Activated CD4-positive, alpha-beta memory T cell treated with anti-CD3 and anti-CD28 coated beads, Interleukin-2, amount 10 ng/mL, durations not matched to agents 7 days and 5 days (primary cell): Measurements from ENCODE around the gene CYS1. TPM values are rescaled to one million over a fixed set of nuclear protein-coding genes. Genes with fewer than 3 reads are reported as not detected.

Experiments
- CTCF ChIA-PET: fragments of 350-600 bp; sonication (Branson Sonifier 250); formaldehyde crosslinking; loops from one replicate; lab custom pipeline; 2021; ENCODE audit warnings: antibody characterized with exemption, inconsistent platforms; lab: Charles Lee
- POLR2A ChIA-PET: fragments of 350-600 bp; sonication (Branson Sonifier 250); formaldehyde crosslinking; loops from one replicate; lab custom pipeline; 2021; ENCODE audit warnings: antibody characterized with exemption; lab: Charles Lee
- DNase-seq: peaks from one replicate; pipeline ENCODE4 v3.0.0-alpha.2; 2020
- H3K27ac Mint-ChIP-seq: one replicate; pipeline ENCODE4 v1.8.0; 2021; ENCODE audit warnings: mild to moderate bottlenecking, mixed read lengths
- H3K27me3 Mint-ChIP-seq: one replicate; pipeline ENCODE4 v1.8.0; 2021; ENCODE audit warnings: mixed read lengths
- H3K36me3 Mint-ChIP-seq: one replicate; pipeline ENCODE4 v1.8.0; 2021; ENCODE audit warnings: low read depth, mixed read lengths
- H3K4me1 Mint-ChIP-seq: one replicate; pipeline ENCODE4 v1.8.0; 2021; ENCODE audit warnings: mixed read lengths
- H3K4me3 Mint-ChIP-seq: one replicate; pipeline ENCODE4 v1.8.0; 2021; ENCODE audit warnings: mild to moderate bottlenecking, mixed read lengths
- H3K9me3 Mint-ChIP-seq: one replicate; pipeline ENCODE4 v1.8.0; 2021; ENCODE audit warnings: mixed read lengths
- total RNA-seq, 2 experiments: library from RNA; stranded (reverse); gene quantifications; one replicate each; pipeline ENCODE4 v1.2.3, GENCODE V29; 2021

CYS1 gene
- total RNA-seq, 2 experiments from 2014 or later: 0.40 to 0.71 TPM

DNA sequence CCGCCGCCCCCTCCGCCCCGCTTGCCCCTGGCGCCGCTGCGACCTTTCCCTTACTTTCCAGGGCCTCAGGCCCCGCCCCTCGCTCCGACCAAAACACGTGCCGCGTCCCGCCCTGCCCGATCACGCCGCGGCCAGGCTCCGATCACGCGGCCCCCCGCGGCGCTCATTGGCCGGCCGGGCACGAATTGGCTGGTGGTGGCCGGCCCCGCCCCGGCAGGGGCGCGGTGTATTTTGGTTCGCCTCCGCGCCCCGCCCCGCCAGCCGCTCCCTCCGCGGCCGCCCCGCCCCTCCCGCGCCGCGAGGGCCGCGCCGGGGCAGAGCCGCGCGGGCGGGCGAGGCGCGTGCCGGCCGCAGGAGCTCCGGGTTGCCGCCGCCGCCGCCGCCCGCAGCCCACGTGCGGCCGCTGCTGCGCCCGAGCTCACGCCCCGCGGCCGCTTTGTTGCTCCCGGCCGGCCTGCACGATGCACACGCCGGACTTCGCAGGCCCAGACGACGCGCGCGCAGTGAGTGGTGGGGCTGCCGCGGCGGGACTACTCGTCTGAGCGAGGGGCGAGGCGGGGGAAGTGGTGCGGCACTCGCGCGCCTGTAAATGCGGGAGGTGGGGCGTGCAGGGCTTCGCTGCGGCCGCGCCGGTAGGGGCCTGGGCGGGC, 36.8 kb downstream of the CYS1 start, which contains the start of gene KLF11:
Gene KLF11 (plus strand): TSS at position 295 of the 650 bp plus-strand sequence. CDS start 167 bp downstream, at position 462.
- Mint-ChIP-seq H3K27ac (peak within 1 kb of the TSS; percentile 81), H3K36me3 (peaks cover 32% of the 10 kb centered on the region), H3K9me3 (no peaks in the 10 kb centered on the region), H3K4me1 (peaks cover 42% of the 10 kb centered on the region), H3K4me3 (peak within 1 kb of the TSS; percentile 80), H3K27me3 (peaks cover 26% of the 10 kb centered on the region)
- ChIA-PET CTCF (interaction anchor here (1.2 to 10.7 kb wide), 5 partner anchors 8 to 244 kb away, joined by 3 to 157 read pairs (median 9); no protein-coding TSS in a partner anchor), POLR2A (interaction anchor here (0.7 to 5.4 kb wide), 17 partner anchors 8 to 570 kb away, joined by 3 to 88 read pairs (median 5); partner anchors contain the start of genes ADAM17 and TAF1B)
- peak; percentile 88 for DNase-seq

- peak overlapping the region; percentile 80 for H3K27ac Mint-ChIP-seq
- H3K36me3 Mint-ChIP-seq: peaks cover 24% of the 10 kb centered on the region
- ChIA-PET CTCF (interaction anchor here (0.7 to 3.6 kb wide), 5 partner anchors 14 to 241 kb away, joined by 3 to 11 read pairs (median 4); no protein-coding TSS in a partner anchor), POLR2A (interaction anchor here (0.7 to 5.4 kb wide), 12 partner anchors 7 to 569 kb away, joined by 3 to 88 read pairs (median 4); partner anchors contain the start of genes ADAM17 and TAF1B)
- DNase-seq: peak; percentile 34
- H3K4me1 Mint-ChIP-seq: peaks cover 42% of the 10 kb centered on the region
- H3K4me3 Mint-ChIP-seq: peak overlapping the region; percentile 79
- H3K9me3 Mint-ChIP-seq: no peaks in the 10 kb centered on the region
- H3K27me3 Mint-ChIP-seq: peaks cover 26% of the 10 kb centered on the region
Observed at GRCh38 chr2:10042301-10043161, 37.7 kb downstream of the CYS1 start.

GRCh38 chr2:10041711-10042110, 38.5 kb downstream of the CYS1 start:
- no peak overlapping the region for H3K27ac Mint-ChIP-seq
- H3K4me3 Mint-ChIP-seq: peak overlapping the region; percentile 79
- peaks cover 37% of the 10 kb centered on the region for H3K4me1 Mint-ChIP-seq
- peaks cover 26% of the 10 kb centered on the region for H3K27me3 Mint-ChIP-seq
- ChIA-PET POLR2A (interaction anchor here (0.7 to 5.4 kb wide), 2 partner anchors 12 to 568 kb away, joined by 3 to 88 read pairs; no protein-coding TSS in a partner anchor), CTCF (interaction anchor here (1.1 to 1.3 kb wide), 3 partner anchors 56 to 240 kb away, joined by 3 to 5 read pairs (median 3); no protein-coding TSS in a partner anchor)
- peaks cover 18% of the 10 kb centered on the region for H3K36me3 Mint-ChIP-seq
- DNase-seq: no peak
- H3K9me3 Mint-ChIP-seq: no peaks in the 10 kb centered on the region

DNA sequence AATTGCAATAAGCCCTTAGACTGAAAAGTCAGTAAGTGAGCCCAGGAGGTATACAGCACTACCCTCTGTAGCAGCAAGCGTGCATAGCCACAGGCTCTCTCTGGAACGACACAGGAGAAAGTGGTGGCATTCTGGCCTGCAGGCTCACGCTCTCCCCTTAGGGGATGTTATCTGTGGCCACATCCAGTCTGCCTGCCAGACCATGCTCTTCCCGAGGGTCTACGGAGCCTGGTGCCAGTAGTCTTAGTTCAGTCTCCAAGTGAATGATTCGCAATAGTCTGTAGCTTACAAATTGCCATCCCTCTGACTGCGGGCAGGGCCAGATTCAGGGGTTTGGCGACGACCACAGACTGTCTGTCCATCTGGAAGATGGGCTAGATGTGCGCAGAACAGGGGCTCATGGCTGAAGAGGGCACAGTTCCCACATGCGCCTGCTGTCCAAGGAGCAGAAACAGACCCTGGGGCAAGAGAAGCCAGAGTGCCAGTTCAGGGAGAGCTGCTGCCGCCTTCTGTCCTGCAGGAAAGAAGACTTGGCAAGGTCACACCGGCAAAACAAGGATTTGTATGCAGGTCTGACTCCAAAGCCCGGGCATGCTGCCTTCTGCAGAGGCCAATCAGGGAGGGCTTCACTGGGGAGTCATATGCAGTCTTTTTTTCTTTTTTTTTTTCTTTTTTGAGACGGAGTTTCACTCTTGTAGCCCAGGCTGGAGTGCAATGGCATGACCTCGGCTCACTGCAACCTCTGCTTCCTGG, 40.4 kb downstream of the CYS1 start:
- peaks cover 12% of the 10 kb centered on the region for H3K36me3 Mint-ChIP-seq
- ChIA-PET CTCF (interaction anchor here (0.9 kb wide), 1 partner anchor 9 kb away, joined by 3 read pairs; no protein-coding TSS in a partner anchor), POLR2A (interaction anchor here (0.8 kb wide), 1 partner anchor 11 kb away, joined by 3 read pairs; no protein-coding TSS in a partner anchor)
- H3K9me3 Mint-ChIP-seq: no peaks in the 10 kb centered on the region
- H3K27ac Mint-ChIP-seq: no peak overlapping the region
- H3K27me3 Mint-ChIP-seq: peaks cover 26% of the 10 kb centered on the region
- H3K4me3 Mint-ChIP-seq: no peak overlapping the region
- H3K4me1 Mint-ChIP-seq: peaks cover 42% of the 10 kb centered on the region
- no peak for DNase-seq

DNA sequence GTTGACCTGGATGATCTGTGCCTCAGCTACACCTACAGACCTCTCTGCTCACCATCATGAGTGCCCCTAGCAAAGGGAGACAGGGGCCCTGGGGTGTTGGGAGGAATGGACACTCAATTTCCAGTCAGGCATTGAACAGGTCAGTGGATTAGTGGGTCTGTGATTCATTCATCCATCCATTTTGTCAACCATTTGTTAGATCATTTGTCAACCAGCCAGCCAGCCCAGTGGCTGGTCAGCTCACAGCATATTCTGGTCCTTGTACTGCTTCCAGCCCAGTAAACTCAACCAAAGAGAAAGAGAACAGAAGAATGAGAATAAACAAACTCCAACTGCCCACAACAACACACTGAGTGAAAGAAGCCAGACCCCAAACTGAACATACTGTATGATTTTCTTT, 41.5 kb downstream of the CYS1 start:
- Mint-ChIP-seq H3K4me1 (peaks cover 42% of the 10 kb centered on the region), H3K9me3 (no peaks in the 10 kb centered on the region), H3K27me3 (peaks cover 28% of the 10 kb centered on the region), H3K4me3 (no peak overlapping the region), H3K27ac (no peak overlapping the region), H3K36me3 (peaks cover 8% of the 10 kb centered on the region)
- no peak for DNase-seq
- POLR2A ChIA-PET: interaction anchor here (0.9 to 2.0 kb wide), 2 partner anchors 10 to 52 kb away, joined by 3 to 10 read pairs; no protein-coding TSS in a partner anchor
- CTCF ChIA-PET: interaction anchor here (0.8 to 1.7 kb wide), 4 partner anchors 9 to 54 kb away, joined by 3 to 7 read pairs (median 3); no protein-coding TSS in a partner anchor

- H3K4me3 Mint-ChIP-seq: no peak overlapping the region
- no peaks in the 10 kb centered on the region for H3K9me3 Mint-ChIP-seq
- ChIA-PET POLR2A (interaction anchor here (0.9 to 2.0 kb wide), 2 partner anchors 9 to 52 kb away, joined by 3 to 10 read pairs; no protein-coding TSS in a partner anchor), CTCF (interaction anchor here (0.8 to 1.7 kb wide), 3 partner anchors 9 to 54 kb away, joined by 3 to 7 read pairs (median 3); no protein-coding TSS in a partner anchor)
- peaks cover 45% of the 10 kb centered on the region for H3K4me1 Mint-ChIP-seq
- DNase-seq: no peak
- no peak overlapping the region for H3K27ac Mint-ChIP-seq
- H3K36me3 Mint-ChIP-seq: peaks cover 8% of the 10 kb centered on the region
- peaks cover 28% of the 10 kb centered on the region for H3K27me3 Mint-ChIP-seq
Observed at GRCh38 chr2:10038123-10038522, 42.1 kb downstream of the CYS1 start.

DNA sequence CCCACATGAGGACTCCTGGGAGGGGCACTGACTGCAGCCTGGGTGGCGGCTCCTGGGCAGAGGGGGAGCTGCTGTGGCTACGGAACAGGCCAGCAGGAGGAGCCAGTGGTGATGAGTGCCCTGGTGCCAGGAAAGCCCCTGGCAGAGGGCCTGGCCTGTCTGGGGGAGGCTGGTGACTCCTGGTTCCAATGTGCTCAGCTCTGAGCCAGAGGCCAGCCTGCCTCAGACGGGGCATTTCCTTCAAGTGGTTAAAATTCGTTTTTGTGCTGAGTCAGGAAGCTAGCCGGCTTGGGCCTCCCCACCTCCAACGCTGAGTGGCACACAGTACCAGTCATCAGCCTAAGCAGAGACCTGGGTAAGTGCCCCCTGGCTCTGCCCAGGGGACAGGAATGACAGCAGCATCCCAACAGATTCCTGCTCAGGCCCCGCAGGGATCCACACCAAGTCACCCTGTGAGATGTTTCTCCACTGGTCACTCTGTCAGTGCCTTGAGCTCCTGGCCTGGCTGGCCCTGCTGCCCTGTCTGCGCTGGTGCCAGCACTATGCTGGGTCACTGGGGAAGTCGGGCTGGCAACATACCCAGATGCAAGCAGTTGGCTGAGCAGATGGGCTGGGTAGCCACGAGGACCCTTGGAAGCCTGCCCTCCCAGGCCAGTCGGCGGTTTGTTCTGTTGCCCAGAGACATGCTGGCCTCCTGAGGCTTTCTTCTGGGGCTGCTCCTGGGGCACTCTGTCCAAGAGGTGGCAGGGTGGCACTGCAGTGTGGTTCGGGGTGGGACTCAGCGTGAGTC, 43.9 kb downstream of the CYS1 start:
- H3K36me3 Mint-ChIP-seq: peaks cover 3% of the 10 kb centered on the region
- H3K4me3 Mint-ChIP-seq: no peak overlapping the region
- ChIA-PET CTCF (interaction anchor here (1.0 to 1.8 kb wide), 3 partner anchors 12 to 37 kb away, joined by 3 to 11 read pairs (median 3); no protein-coding TSS in a partner anchor), POLR2A (interaction anchor here (1.0 to 2.4 kb wide), 3 partner anchors 8 to 52 kb away, joined by 3 to 13 read pairs (median 3); partner anchors contain the start of gene KLF11)
- DNase-seq: peak; percentile 42
- peak overlapping the region; percentile 10 for H3K27ac Mint-ChIP-seq
- H3K4me1 Mint-ChIP-seq: peaks cover 32% of the 10 kb centered on the region
- H3K27me3 Mint-ChIP-seq: peaks cover 16% of the 10 kb centered on the region
- H3K9me3 Mint-ChIP-seq: no peaks in the 10 kb centered on the region

DNA sequence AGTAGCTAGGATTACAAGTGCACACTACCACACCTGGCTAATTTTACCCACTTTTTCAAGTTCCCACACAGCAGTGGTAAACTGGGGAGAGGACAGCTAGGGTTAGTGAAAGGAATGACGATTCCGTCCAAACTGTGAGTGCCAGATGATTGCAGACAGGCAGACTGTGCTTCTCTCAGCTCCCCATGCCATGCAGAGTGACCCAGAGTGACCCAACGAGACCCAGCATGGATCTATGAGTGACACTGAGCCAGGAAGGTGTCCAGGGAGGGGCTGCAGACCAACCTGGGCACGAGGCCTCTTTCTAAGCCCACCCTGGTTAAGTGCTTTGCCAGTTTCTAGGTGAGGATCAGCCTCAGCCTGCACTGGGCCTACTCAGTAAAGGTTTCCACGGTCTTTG, 44.6 kb downstream of the CYS1 start:
- Mint-ChIP-seq H3K4me3 (no peak overlapping the region), H3K36me3 (peaks cover under 1% of the 10 kb centered on the region), H3K27me3 (peaks cover 10% of the 10 kb centered on the region), H3K9me3 (no peaks in the 10 kb centered on the region), H3K4me1 (peaks cover 32% of the 10 kb centered on the region), H3K27ac (peak overlapping the region; percentile 16)
- ChIA-PET CTCF (interaction anchor here (1.0 to 1.8 kb wide), 4 partner anchors 13 to 192 kb away, joined by 3 to 15 read pairs (median 8); partner anchors contain the start of gene TAF1B), POLR2A (interaction anchor here (1.0 to 2.4 kb wide), 3 partner anchors 8 to 52 kb away, joined by 3 to 13 read pairs (median 3); partner anchors contain the start of gene KLF11)
- DNase-seq: no peak

- Mint-ChIP-seq H3K4me3 (no peak overlapping the region), H3K9me3 (no peaks in the 10 kb centered on the region), H3K27ac (peak overlapping the region; percentile 50), H3K36me3 (no peaks in the 10 kb centered on the region), H3K4me1 (peaks cover 37% of the 10 kb centered on the region), H3K27me3 (peaks cover 5% of the 10 kb centered on the region)
- CTCF ChIA-PET: interaction anchor here (1.0 to 1.8 kb wide), 4 partner anchors 9 to 192 kb away, joined by 3 to 15 read pairs (median 8); partner anchors contain the start of genes KLF11 and TAF1B
- POLR2A ChIA-PET: interaction anchor here (1.4 to 2.4 kb wide), 2 partner anchors 9 to 120 kb away, joined by 3 to 13 read pairs; partner anchors contain the start of gene KLF11
- DNase-seq: peak; percentile 52
Observed at GRCh38 chr2:10035053-10035422, 45.2 kb downstream of the CYS1 start.

DNA sequence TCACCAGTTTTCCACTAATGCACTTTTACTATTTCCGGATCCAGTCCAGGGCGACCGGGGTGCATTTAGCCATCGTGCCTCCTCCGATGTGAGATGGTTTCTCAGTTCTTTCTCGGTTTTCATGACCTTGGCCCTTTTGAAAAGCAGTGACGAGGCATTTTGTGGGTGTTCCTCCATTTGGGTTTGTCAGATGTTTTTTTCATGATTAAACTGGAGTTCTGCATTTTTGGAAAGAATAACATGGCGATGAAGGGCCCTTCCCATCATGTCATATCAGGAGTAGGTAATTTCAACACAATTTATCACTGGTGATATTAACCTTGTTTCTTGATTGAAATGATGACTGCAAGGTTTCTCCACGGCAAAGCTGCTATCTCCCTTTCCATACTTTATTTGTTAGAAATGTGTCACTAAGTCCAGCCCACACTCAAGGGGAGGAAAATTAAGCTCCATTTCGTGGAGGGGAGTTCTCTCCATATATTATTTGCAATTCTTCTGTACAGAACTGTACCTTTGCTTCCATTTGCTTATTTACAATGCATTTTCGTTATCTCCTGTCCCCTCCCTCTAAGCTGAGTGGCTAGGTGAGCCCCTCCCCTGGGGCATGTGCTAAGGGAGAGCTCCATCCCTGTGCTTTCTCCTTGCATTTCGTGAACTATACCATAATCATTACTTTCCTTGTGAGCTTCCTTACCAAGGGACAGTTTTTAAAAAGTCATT, 45.7 kb downstream of the CYS1 start:
- ChIA-PET CTCF (interaction anchor here (0.6 to 1.8 kb wide), 5 partner anchors 9 to 191 kb away, joined by 3 to 15 read pairs (median 6); partner anchors contain the start of genes KLF11 and TAF1B), POLR2A (interaction anchor here (1.4 to 2.4 kb wide), 2 partner anchors 9 to 119 kb away, joined by 3 to 13 read pairs; partner anchors contain the start of gene KLF11)
- Mint-ChIP-seq H3K9me3 (no peaks in the 10 kb centered on the region), H3K27ac (peak overlapping the region; percentile 50), H3K36me3 (no peaks in the 10 kb centered on the region), H3K4me1 (peaks cover 43% of the 10 kb centered on the region), H3K27me3 (peaks cover 2% of the 10 kb centered on the region), H3K4me3 (no peak overlapping the region)
- no peak for DNase-seq
